K562 (cell line): ENCODE data around the gene SERPIND1. TPM values are rescaled to one million over a fixed set of nuclear protein-coding genes. Genes with fewer than 3 reads are reported as not detected.
"Not testable (repeated sequence)": the region's sequence is repeated elsewhere in the genome, so short reads cannot be mapped to it uniquely, and the experiment has no call there.

Source experiments
- ATAC-seq: fragments of 200-7000 bp; cut with Tn5 transposase; 3 replicates; pipeline ENCODE4 v1.9.1; 2020; ENCODE audit warnings: moderate library complexity
- BruUV-seq: library from RNA; stranded (reverse); fragments of 400-500 nt; replicated peaks from 2 replicates; lab custom pipeline; 2021; lab: Mats Ljungman, UMichigan
- CTCF ChIA-PET: fragments of 300-600 bp; formaldehyde crosslinking; extraction: SDS; loops from one replicate; lab custom pipeline; 2021; ENCODE audit warnings: low intra/inter-chr PET ratio; lab: Yijun Ruan, JAX
- POLR2A ChIA-PET: fragments of 300-600, 350-650 bp; sonication (Branson Sonifier 250); formaldehyde crosslinking; extraction: SDS; loops from one replicate; lab custom pipeline; 2021; ENCODE audit warnings: antibody characterized with exemption, inconsistent platforms; lab: Yijun Ruan, JAX
- DNase-seq, 4 experiments: peaks; one replicate each; pipeline versions ENCODE4 v3.0.0 to v3.0.0-alpha.2; 2011 to 2018; ENCODE audit warnings: low spot score in 3 of 4, mixed read lengths in 3 of 4; ENCODE audit errors: extremely low read depth in 1 of 4
- FAIRE-seq: peaks from 2 replicates; lab custom pipeline; 2011; peaks lifted over from hg19 to GRCh38; lab: Jason Lieb, UNC
- H2AFZ ChIP-seq: 2 replicates; pipeline ENCODE4 v1.6.0; 2011; ENCODE audit warnings: low read depth, low read length, control low read depth, inconsistent platforms
- H3K27ac ChIP-seq: fragments of 200-600 bp; 3 replicates; pipeline ENCODE4 v1.8.0; 2011; ENCODE audit warnings: low read depth, mild to moderate bottlenecking, control low read depth, inconsistent platforms, low read length, moderate library complexity, mixed read lengths; ENCODE audit errors: extremely low read depth
- H3K27me3 ChIP-seq, 2 experiments: fragments of 300-600 bp in 1 of 2; 2 replicates in 1 of 2; 3 replicates in 1 of 2; pipeline versions ENCODE4 v1.6.0 to v1.8.0; 2011; ENCODE audit warnings: inconsistent platforms in 2 of 2, low read length in 2 of 2, mild to moderate bottlenecking in 1 of 2, mixed read lengths in 1 of 2, moderate library complexity in 1 of 2; ENCODE audit not compliant: control insufficient read depth in 2 of 2, insufficient read depth in 2 of 2
- H3K36me3 ChIP-seq: fragments of 300-600 bp; 3 replicates; pipeline ENCODE4 v1.8.0; 2011; ENCODE audit warnings: mild to moderate bottlenecking, low read length, inconsistent platforms; ENCODE audit not compliant: control insufficient read depth, insufficient read depth
- H3K4me1 ChIP-seq, 2 experiments: fragments of 200-600 bp in 1 of 2; replicated peaks in 1 of 2; 2 replicates in 1 of 2; 3 replicates in 1 of 2; pipeline versions ENCODE4 v1.5.1 to v1.8.0; 2011; ENCODE audit warnings: inconsistent platforms in 2 of 2, low read length in 2 of 2, mild to moderate bottlenecking in 1 of 2, mixed read lengths in 1 of 2, moderate library complexity in 1 of 2; ENCODE audit not compliant: control insufficient read depth in 2 of 2, insufficient read depth in 2 of 2
- H3K4me2 ChIP-seq: 2 replicates; pipeline ENCODE4 v1.6.1; 2011; ENCODE audit warnings: low read length, control low read depth, inconsistent platforms, mixed read lengths; ENCODE audit not compliant: insufficient read depth
- H3K4me3 ChIP-seq: fragments of 200-600 bp; sonication (generic), shearing (Covaris generic); 2 replicates; pipeline ENCODE4 v1.5.1; 2016; ENCODE audit warnings: control low read depth, inconsistent platforms
- H3K79me2 ChIP-seq: fragments of 200-600 bp; 3 replicates; pipeline ENCODE4 v1.8.0; 2011; ENCODE audit warnings: low read length, inconsistent platforms; ENCODE audit not compliant: control insufficient read depth, insufficient read depth
- H3K9ac ChIP-seq, 2 experiments: 2 replicates each; pipeline versions ENCODE4 v1.6.0 to v1.6.1; 2011; ENCODE audit warnings: low read depth in 2 of 2, low read length in 2 of 2, control low read depth in 1 of 2, inconsistent platforms in 1 of 2, mild to moderate bottlenecking in 1 of 2, mixed read lengths in 1 of 2; ENCODE audit not compliant: insufficient read depth in 1 of 2
- H3K9me1 ChIP-seq: one replicate; pipeline ENCODE4 v1.6.0; 2011; ENCODE audit warnings: inconsistent platforms, mild to moderate bottlenecking, low read length, moderate library complexity; ENCODE audit not compliant: control insufficient read depth, insufficient read depth
- H3K9me3 ChIP-seq: replicated peaks from 2 replicates; pipeline ENCODE4 v1.5.1; 2011; ENCODE audit warnings: low read depth, low read length, inconsistent platforms; ENCODE audit not compliant: control insufficient read depth, insufficient read depth
- H4K20me1 ChIP-seq: replicated peaks from 2 replicates; pipeline ENCODE4 v1.6.1; 2011; ENCODE audit warnings: low read length, inconsistent platforms, mixed read lengths; ENCODE audit not compliant: control insufficient read depth, insufficient read depth
- WGBS: fragments of 100-300 bp; shearing (Covaris generic); methylation state at CpG from one replicate; pipeline ENCODE4 v1.1.6; 2016; ENCODE audit warnings: low coverage, mixed read lengths; ENCODE audit not compliant: insufficient coverage; ENCODE audit errors: missing lambda C conversion rate; 5-methylcytosine and 5-hydroxymethylcytosine counted together
- in situ Hi-C: fragments of 300-500 bp; cut with MboI; formaldehyde crosslinking; loops from 4 replicates; pipeline ENCODE4 v1.15.0; 2018; ENCODE audit warnings: inconsistent platforms, mixed read lengths
- intact Hi-C: fragments of 100-400 bp; cut with micrococcal nuclease; formaldehyde crosslinking; loops from 2 replicates; pipeline ENCODE4 v1.14.2; 2022
- polyA plus RNA-seq, 8 experiments: library from polyadenylated mRNA; depleted of rRNA in 4 of 8; stranded (reverse) in 5 of 8; unstranded in 3 of 8; fragments of >200 nt; fragmentation: Nextera tagmentation in 2 of 8; fragmentation: Illumina TruSeq in 1 of 8; extraction: Ambion mirVana in 2 of 8; extraction: Trizol in 1 of 8; gene quantifications; 2 replicates each; pipeline versions ENCODE4 v1.2.1 to v1.2.3, GENCODE V29; 2011 to 2014; ENCODE audit warnings: inconsistent platforms in 1 of 8, missing spikeins in 1 of 8
- total RNA-seq, 7 experiments: library from RNA; depleted of rRNA in 6 of 7; stranded (reverse); fragments of >200 nt in 6 of 7; fragmentation: Illumina TruSeq in 2 of 7; extraction: Trizol in 2 of 7; gene quantifications; 2 replicates each; pipeline versions ENCODE4 v1.2.1 to v1.2.3, GENCODE V29; 2011 to 2021; ENCODE audit warnings: low replicate concordance in 1 of 7
- TF ChIP-seq, protein P1 (sequence below), 2 experiments: fragments of 200-800 bp in 1 of 2; sonication (Bioruptor generic) in 1 of 2; sonication (generic) in 1 of 2; formaldehyde crosslinking in 1 of 2; IDR thresholded peaks in 1 of 2; conservative IDR thresholded peaks in 1 of 2; 2 replicates each; pipeline versions ENCODE4 v1.5.0 to v1.6.1; 2016 to 2020; ENCODE audit warnings: missing compliant biosample characterization in 1 of 2, missing genetic modification characterization in 1 of 2, missing genetic modification reagents in 1 of 2

The SERPIND1 gene
- total and polyA plus RNA-seq, 9 of the 15 experiments (the other 6 are each of a cell fraction or from before 2014, with no cell fraction given): 0.04 to 0.11 (median 0.09) TPM; not detected in 6

GRCh38 chr22:20735356-20736162 lies 38.4 kb upstream of the SERPIND1 start:
- H2AFZ ChIP-seq, in situ Hi-C loops, BruUV-seq, POLR2A ChIA-PET, H3K9me3 ChIP-seq, H3K9ac ChIP-seq, CTCF ChIA-PET, H4K20me1 ChIP-seq, H3K4me1 ChIP-seq, ATAC-seq, FAIRE-seq, DNase-seq, H3K4me2 ChIP-seq, H3K79me2 ChIP-seq, intact Hi-C loops, H3K27me3 ChIP-seq, H3K27ac ChIP-seq, H3K4me3 ChIP-seq, H3K9me1 ChIP-seq: not testable (repeated sequence)
- WGBS: 74% methylated on average over 9 of the region's 15 CpGs
- TF ChIP-seq, protein P1, sequence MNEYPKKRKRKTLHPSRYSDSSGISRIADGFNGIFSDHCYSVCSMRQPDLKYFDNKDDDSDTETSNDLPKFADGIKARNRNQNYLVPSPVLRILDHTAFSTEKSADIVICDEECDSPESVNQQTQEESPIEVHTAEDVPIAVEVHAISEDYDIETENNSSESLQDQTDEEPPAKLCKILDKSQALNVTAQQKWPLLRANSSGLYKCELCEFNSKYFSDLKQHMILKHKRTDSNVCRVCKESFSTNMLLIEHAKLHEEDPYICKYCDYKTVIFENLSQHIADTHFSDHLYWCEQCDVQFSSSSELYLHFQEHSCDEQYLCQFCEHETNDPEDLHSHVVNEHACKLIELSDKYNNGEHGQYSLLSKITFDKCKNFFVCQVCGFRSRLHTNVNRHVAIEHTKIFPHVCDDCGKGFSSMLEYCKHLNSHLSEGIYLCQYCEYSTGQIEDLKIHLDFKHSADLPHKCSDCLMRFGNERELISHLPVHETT (CRISPR knock-in tag; conservative IDR thresholded peaks at IDR 0.05 in 1 of 2, IDR thresholded peaks at IDR 0.05 in 1 of 2): 0 out of 4 replicates have a peak, but pooled peaks of 1 of the 2 experiments have one; percentile 31
- peaks cover 30% of the 10 kb centered on the region; the same call in 1 of the 3 replicates for H3K36me3 ChIP-seq
